Measurements from ENCODE around the gene FAM110C. TPM values are rescaled to one million over a fixed set of nuclear protein-coding genes. Genes with fewer than 3 reads are reported as not detected.

FAM110C gene, protein sequence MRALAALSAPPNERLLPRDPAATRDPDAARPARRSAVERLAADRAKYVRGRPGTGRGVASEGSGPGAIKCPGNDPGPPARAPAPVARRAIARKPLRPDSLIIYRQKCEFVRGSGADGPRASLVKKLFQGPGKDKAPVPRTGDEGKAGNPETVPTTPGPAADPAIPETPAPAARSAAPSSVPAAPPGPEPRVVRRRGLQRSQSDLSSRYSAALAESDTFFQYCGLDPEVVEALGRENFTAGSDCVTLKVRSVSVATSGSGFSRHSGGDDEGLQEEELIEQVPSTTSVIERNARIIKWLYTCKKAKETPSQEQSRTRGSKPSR
- 9.2 and 9.9 TPM in 2 replicates for total RNA-seq

DNA sequence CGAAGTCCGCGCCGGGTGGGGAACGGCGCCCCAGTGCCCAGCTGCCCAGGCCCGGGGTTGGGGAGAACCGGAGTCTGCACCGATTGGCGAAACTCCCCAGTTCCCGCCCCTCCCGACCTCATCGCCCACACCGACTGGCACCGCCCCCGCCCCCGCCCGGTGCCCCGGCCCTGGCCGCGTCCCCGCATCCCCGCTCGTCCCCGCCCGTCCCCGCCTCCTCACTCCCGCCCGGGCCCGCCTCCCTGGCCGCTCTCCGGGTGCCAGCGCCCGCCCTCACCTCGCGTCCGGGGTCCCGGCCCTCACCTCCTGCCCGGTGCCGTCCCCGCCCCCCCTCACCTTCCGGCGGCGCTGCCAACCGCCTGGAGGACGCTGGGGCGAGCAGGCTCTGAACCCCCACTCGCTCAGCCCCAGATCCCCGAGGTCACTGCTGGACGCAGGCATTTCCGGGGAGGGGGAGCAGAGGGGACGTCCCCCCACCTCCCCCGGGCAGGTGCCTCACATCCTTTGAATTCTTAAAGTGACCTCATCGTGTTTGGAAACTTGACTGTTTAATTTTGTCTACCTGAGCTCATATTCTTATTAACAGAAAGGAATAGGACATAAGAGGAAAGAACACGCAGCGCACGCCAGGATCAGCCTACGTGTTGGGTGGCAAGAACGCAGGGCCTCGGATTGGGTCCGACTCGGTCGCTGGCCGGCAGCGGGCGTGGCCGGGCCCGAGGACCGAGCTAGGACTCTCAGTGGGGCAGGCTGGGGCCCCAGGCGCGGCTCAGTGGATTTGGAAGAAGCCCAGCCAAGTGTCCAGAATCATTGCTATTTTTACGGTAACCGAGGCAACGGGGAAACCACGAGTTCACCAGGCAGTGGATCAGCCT, at the start of gene FAM110C:
Gene FAM110C, minus strand, starts transcription at position 35 of the 875 bp plus-strand sequence. CDS start 120 bp downstream, outside the sequence.
- FAIRE-seq (no peak), DNase-seq (ENCODE audit: low read depth) (peak; percentile 79)
- Histone ChIP-seq H3K4me3 (ENCODE audit: low read depth, low read length) (peak within 1 kb of the TSS; percentile 75), H3K27me3 (ENCODE audit: control insufficient read depth, insufficient read depth, low read length) (no peaks in the 10 kb centered on the region), H3K36me3 (ENCODE audit: control insufficient read depth, insufficient read depth, low read length) (no peaks in the 10 kb centered on the region)
- TF ChIP-seq, protein P1, sequence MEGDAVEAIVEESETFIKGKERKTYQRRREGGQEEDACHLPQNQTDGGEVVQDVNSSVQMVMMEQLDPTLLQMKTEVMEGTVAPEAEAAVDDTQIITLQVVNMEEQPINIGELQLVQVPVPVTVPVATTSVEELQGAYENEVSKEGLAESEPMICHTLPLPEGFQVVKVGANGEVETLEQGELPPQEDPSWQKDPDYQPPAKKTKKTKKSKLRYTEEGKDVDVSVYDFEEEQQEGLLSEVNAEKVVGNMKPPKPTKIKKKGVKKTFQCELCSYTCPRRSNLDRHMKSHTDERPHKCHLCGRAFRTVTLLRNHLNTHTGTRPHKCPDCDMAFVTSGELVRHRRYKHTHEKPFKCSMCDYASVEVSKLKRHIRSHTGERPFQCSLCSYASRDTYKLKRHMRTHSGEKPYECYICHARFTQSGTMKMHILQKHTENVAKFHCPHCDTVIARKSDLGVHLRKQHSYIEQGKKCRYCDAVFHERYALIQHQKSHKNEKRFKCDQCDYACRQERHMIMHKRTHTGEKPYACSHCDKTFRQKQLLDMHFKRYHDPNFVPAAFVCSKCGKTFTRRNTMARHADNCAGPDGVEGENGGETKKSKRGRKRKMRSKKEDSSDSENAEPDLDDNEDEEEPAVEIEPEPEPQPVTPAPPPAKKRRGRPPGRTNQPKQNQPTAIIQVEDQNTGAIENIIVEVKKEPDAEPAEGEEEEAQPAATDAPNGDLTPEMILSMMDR (IDR thresholded peaks at IDR 0.05; ENCODE audit: insufficient read depth, low read length, severe bottlenecking), result no peak

DNA sequence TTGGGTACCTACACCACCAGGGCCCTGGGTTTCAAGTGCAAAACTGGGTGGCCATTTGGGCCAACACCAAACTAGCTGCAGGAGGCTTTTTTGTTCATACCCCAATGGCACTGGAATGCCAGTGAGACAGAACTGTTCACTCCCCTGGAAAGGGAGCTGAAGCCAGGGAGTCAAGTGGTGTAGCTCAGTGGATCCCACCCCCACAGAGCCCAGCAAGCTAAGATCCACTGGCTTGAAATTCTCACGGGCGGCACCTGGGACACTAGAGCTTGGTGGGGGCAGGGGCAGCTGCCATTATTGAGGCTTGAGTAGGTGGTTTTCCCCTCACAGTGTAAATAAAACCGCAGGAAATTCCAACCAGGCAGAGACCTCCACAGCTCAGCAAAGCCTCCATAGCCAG, 46.0 kb upstream of the FAM110C start:
- FAIRE-seq (no peak), DNase-seq (ENCODE audit: low read depth) (no peak)
- Histone ChIP-seq H3K27me3 (ENCODE audit: control insufficient read depth, insufficient read depth, low read length) (no peaks in the 10 kb centered on the region), H3K36me3 (ENCODE audit: control insufficient read depth, insufficient read depth, low read length) (no peaks in the 10 kb centered on the region), H3K4me3 (ENCODE audit: low read depth, low read length) (no peak overlapping the region)
- TF ChIP-seq, protein P1 (IDR thresholded peaks at IDR 0.05; ENCODE audit: insufficient read depth, low read length, severe bottlenecking), result no peak

DNA sequence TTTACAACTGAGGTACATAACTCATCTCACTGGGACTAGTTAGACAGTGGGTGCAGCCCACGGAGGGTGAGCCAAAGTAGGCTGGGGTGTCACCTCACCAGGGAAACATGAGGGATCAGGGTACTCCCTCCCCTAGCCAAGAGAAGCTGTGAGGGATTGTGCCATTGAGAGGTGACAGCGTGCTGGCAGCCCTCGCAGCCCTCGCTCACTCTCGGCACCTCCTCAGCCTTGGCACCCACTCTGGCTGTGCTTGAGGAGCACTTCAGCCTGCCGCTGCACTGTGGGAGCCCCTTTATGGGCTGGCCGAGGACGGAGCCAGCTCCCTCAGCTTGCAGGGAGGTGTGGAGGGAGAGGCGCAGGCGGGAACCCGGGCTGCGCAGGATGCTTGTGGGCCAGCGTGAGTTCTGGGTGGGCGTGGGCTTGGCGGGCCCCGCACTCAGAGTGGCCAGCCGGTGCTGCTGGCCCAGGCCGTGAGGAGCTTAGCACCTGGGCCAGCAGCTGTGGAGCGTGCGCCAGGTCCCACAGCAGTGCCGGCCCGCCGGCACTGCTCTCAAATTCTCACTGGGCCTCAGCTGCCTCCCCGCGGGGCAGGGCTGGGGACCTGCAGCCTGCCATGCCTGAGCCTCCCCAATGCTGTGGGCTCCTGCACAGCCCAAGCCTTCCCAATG, 44.5 kb upstream of the FAM110C start:
- Histone ChIP-seq H3K36me3 (ENCODE audit: control insufficient read depth, insufficient read depth, low read length) (no peaks in the 10 kb centered on the region), H3K4me3 (ENCODE audit: low read depth, low read length) (no peak overlapping the region), H3K27me3 (ENCODE audit: control insufficient read depth, insufficient read depth, low read length) (no peaks in the 10 kb centered on the region)
- TF ChIP-seq, protein P1 (IDR thresholded peaks at IDR 0.05; ENCODE audit: insufficient read depth, low read length, severe bottlenecking), result no peak
- DNase-seq (ENCODE audit: low read depth) (no peak), FAIRE-seq (no peak)

DNA sequence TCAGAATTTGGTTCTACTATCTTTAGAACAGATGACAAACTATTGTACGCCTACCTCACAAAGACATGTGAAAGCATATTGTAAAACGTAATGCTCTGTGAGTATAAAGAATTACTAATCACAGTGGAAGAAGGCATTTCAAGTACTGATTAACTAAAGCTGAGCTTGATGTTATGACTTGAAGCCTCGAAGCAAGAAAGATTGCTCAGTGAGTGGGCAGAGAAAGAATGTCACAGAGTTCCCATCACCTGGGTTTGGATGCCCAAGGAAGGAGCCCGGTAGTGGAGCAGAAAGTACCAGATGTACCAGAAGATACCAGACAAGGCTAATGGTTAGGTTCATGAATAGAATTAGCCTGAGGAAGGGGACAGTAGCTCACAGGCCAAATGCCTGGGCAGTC, 39.5 kb upstream of the FAM110C start:
- FAIRE-seq, result no peak
- Histone ChIP-seq H3K27me3 (ENCODE audit: control insufficient read depth, insufficient read depth, low read length) (peaks cover 2% of the 10 kb centered on the region), H3K36me3 (ENCODE audit: control insufficient read depth, insufficient read depth, low read length) (no peaks in the 10 kb centered on the region), H3K4me3 (ENCODE audit: low read depth, low read length) (no peak overlapping the region)
- TF ChIP-seq, protein P1 (IDR thresholded peaks at IDR 0.05; ENCODE audit: insufficient read depth, low read length, severe bottlenecking), result no peak
- DNase-seq (ENCODE audit: low read depth), result no peak

DNA sequence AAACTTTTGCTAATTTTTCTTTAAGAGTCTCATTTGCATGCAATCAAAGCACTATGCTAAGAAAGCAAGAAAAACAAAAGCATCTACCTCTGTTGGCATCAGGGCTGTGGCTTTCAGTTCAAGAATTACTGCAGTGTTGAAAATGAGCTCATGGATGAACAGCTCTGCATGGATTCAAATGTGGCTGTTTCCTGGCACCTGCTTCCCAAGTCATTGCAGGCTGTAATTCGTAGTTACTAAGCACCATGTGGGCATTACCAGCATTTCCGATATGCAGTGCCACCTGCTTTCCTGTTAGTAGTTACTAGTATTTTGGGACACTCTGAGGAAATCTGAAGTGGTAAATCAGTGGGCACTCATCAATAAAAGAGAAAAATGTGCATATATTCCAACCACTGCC, 37.8 kb upstream of the FAM110C start:
- FAIRE-seq, result no peak
- H3K36me3 ChIP-seq (ENCODE audit: control insufficient read depth, insufficient read depth, low read length), result no peaks in the 10 kb centered on the region
- TF ChIP-seq, protein P1 (IDR thresholded peaks at IDR 0.05; ENCODE audit: insufficient read depth, low read length, severe bottlenecking), result no peak
- H3K27me3 ChIP-seq (ENCODE audit: control insufficient read depth, insufficient read depth, low read length), result peaks cover 4% of the 10 kb centered on the region
- H3K4me3 ChIP-seq (ENCODE audit: low read depth, low read length), result no peak overlapping the region
- no peak for DNase-seq (ENCODE audit: low read depth)

Data from bronchial epithelial cell (primary cell).